ENCODE measurements around the gene CNTN1. TPM values are rescaled to one million over a fixed set of nuclear protein-coding genes. Genes with fewer than 3 reads are reported as not detected.

Gene CNTN1
- total RNA-seq, 2 experiments from 2014 or later: not detected

- CTCF ChIA-PET: no interaction called here
- no peaks in the 10 kb centered on the region for H3K36me3 ChIP-seq (ENCODE audit: insufficient read depth, low read length)
Observed at GRCh38 chr12:40834321-40834720, 142.1 kb downstream of the CNTN1 start.

GRCh38 chr12:40837891-40838429 lies 145.7 kb downstream of the CNTN1 start:
- no peaks in the 10 kb centered on the region for H3K27me3 ChIP-seq (ENCODE audit: control insufficient read depth in 1 of 2, insufficient read depth in 2 of 2, low read length in 2 of 2)
- Mint-ChIP-seq H3K36me3 (ENCODE audit: low read depth) (no peaks in the 10 kb centered on the region), H3K27ac (no peak overlapping the region), H3K27me3 (no peaks in the 10 kb centered on the region), H3K9me3 (peaks cover 1% of the 10 kb centered on the region), H3K4me1 (ENCODE audit: low read depth) (no peaks in the 10 kb centered on the region), H3K4me3 (no peak overlapping the region)
- intact Hi-C loops (cut with DNase I, micrococcal nuclease): no loop called here
- H3K4me3 ChIP-seq (ENCODE audit: low read length): no peak overlapping the region
- TF ChIP-seq CTCF (IDR thresholded peaks at IDR 0.05): no peak
- no peaks in the 10 kb centered on the region for H3K36me3 ChIP-seq (ENCODE audit: insufficient read depth, low read length)
- H3K27ac ChIP-seq (ENCODE audit: low read depth in 1 of 2, low read length in 2 of 2): no peak overlapping the region
- H3K9me3 ChIP-seq (ENCODE audit: control insufficient read depth in 1 of 2, insufficient read depth in 1 of 2, low read length in 2 of 2): peaks cover 0 to 11% of the 10 kb centered on the region in 2 experiments
- no peaks in the 10 kb centered on the region for H3K4me1 ChIP-seq (ENCODE audit: insufficient read depth, low read length)
- POLR2A ChIA-PET: no interaction called here
- CTCF ChIA-PET: no interaction called here
- ATAC-seq (ENCODE audit: poor library complexity) (no peak), DNase-seq (no peak)

More at GRCh38 chr12:40834321-40834720, 142.1 kb downstream of the CNTN1 start:
- intact Hi-C loops (cut with DNase I, micrococcal nuclease): no loop called here
- peaks cover 0 to 13% of the 10 kb centered on the region in 2 experiments for H3K9me3 ChIP-seq (ENCODE audit: control insufficient read depth in 1 of 2, insufficient read depth in 1 of 2, low read length in 2 of 2)
- no peaks in the 10 kb centered on the region for H3K27me3 Mint-ChIP-seq
- H3K4me1 ChIP-seq (ENCODE audit: insufficient read depth, low read length): no peaks in the 10 kb centered on the region
- TF ChIP-seq CTCF (IDR thresholded peaks at IDR 0.05): no peak
- no peaks in the 10 kb centered on the region for H3K27me3 ChIP-seq (ENCODE audit: control insufficient read depth in 1 of 2, insufficient read depth in 2 of 2, low read length in 2 of 2)
- DNase-seq: no peak
- H3K27ac ChIP-seq (ENCODE audit: low read depth in 1 of 2, low read length in 2 of 2): no peak overlapping the region
- ATAC-seq (ENCODE audit: poor library complexity): no peak
- no peak overlapping the region for H3K4me3 ChIP-seq (ENCODE audit: low read length)
- POLR2A ChIA-PET: no interaction called here
- H3K4me1 Mint-ChIP-seq (ENCODE audit: low read depth): no peaks in the 10 kb centered on the region
- no peak overlapping the region for H3K4me3 Mint-ChIP-seq
- H3K27ac Mint-ChIP-seq: no peak overlapping the region
- no peaks in the 10 kb centered on the region for H3K36me3 Mint-ChIP-seq (ENCODE audit: low read depth)
- no peaks in the 10 kb centered on the region for H3K9me3 Mint-ChIP-seq

- intact Hi-C loops (cut with DNase I, micrococcal nuclease): no loop called here
- peaks cover 9% of the 10 kb centered on the region for H3K9me3 Mint-ChIP-seq
- CTCF ChIA-PET: no interaction called here
Observed at GRCh38 chr12:40843495-40843894, 151.3 kb downstream of the CNTN1 start.

More at GRCh38 chr12:40843495-40843894, 151.3 kb downstream of the CNTN1 start:
- no peaks in the 10 kb centered on the region for H3K36me3 ChIP-seq (ENCODE audit: insufficient read depth, low read length)
- H3K27me3 Mint-ChIP-seq: no peaks in the 10 kb centered on the region
- no peaks in the 10 kb centered on the region for H3K27me3 ChIP-seq (ENCODE audit: control insufficient read depth in 1 of 2, insufficient read depth in 2 of 2, low read length in 2 of 2)
- no peaks in the 10 kb centered on the region for H3K9me3 ChIP-seq (ENCODE audit: control insufficient read depth in 1 of 2, insufficient read depth in 1 of 2, low read length in 2 of 2)
- H3K27ac Mint-ChIP-seq: no peak overlapping the region
- no peak overlapping the region for H3K4me3 Mint-ChIP-seq
- H3K4me1 Mint-ChIP-seq (ENCODE audit: low read depth): no peaks in the 10 kb centered on the region
- no peaks in the 10 kb centered on the region for H3K36me3 Mint-ChIP-seq (ENCODE audit: low read depth)
- no peak for ATAC-seq (ENCODE audit: poor library complexity)
- no peaks in the 10 kb centered on the region for H3K4me1 ChIP-seq (ENCODE audit: insufficient read depth, low read length)
- no peak for TF ChIP-seq CTCF (IDR thresholded peaks at IDR 0.05)
- H3K27ac ChIP-seq (ENCODE audit: low read depth in 1 of 2, low read length in 2 of 2): no peak overlapping the region
- H3K4me3 ChIP-seq (ENCODE audit: low read length): no peak overlapping the region
- no peak for DNase-seq
- POLR2A ChIA-PET: no interaction called here
